ENCODE results near the gene TIAM1.

Gene TIAM1

GRCh38 chr21:31284797-31285397 is 59.2 kb downstream of the TIAM1 start:
- Histone ChIP-seq H2AFZ (ENCODE audit: insufficient read depth, low read length, poor library complexity) (no peak overlapping the region), H3K4ac (ENCODE audit: low read depth, low read length) (no peak overlapping the region), H3K27ac (ENCODE audit: low read depth, low read length) (no peak overlapping the region), H3K4me1 (ENCODE audit: control insufficient read depth in 1 of 2, insufficient read depth in 2 of 2, low read length in 2 of 2) (peaks cover 17 to 18% of the 10 kb centered on the region in 2 experiments), H2BK12ac (ENCODE audit: low read length) (no peak overlapping the region), H2AK5ac (ENCODE audit: low read length) (no peak overlapping the region), H4K8ac (ENCODE audit: low read depth, low read length) (no peak overlapping the region), H3K23ac (ENCODE audit: low read length) (no peak overlapping the region), H3K9ac (ENCODE audit: low read length) (no peak overlapping the region), H3K18ac (ENCODE audit: low read length) (no peak overlapping the region), H3K4me2 (ENCODE audit: low read length) (no peak overlapping the region), H3K14ac (ENCODE audit: low read length) (no peak overlapping the region), H3K27me3 (ENCODE audit: insufficient read depth, low read length) (no peaks in the 10 kb centered on the region), H3K4me3 (ENCODE audit: low read depth, low read length) (no peak overlapping the region), H3K36me3 (ENCODE audit: control insufficient read depth in 1 of 2, insufficient read depth in 2 of 2, low read length in 2 of 2) (no peaks in the 10 kb centered on the region), H4K12ac (ENCODE audit: low read depth, low read length) (no peak overlapping the region), H3K79me1 (ENCODE audit: low read length) (no peaks in the 10 kb centered on the region), H4K91ac (ENCODE audit: low read depth, low read length) (no peak overlapping the region), H3K79me2 (ENCODE audit: control insufficient read depth, insufficient read depth, low read length, poor library complexity) (peaks cover 2% of the 10 kb centered on the region), H2BK5ac (ENCODE audit: low read depth, low read length, poor library complexity) (no peak overlapping the region), H3K9me3 (ENCODE audit: insufficient read depth, low read depth, low read length) (no peaks in the 10 kb centered on the region), H2BK120ac (ENCODE audit: insufficient read depth, low read length, poor library complexity) (no peak overlapping the region)
- no peak for DNase-seq
- no CpG with 5 or more reads among the region's 5 CpGs for WGBS (ENCODE audit: extremely low coverage, insufficient coverage, insufficient read length)

DNA sequence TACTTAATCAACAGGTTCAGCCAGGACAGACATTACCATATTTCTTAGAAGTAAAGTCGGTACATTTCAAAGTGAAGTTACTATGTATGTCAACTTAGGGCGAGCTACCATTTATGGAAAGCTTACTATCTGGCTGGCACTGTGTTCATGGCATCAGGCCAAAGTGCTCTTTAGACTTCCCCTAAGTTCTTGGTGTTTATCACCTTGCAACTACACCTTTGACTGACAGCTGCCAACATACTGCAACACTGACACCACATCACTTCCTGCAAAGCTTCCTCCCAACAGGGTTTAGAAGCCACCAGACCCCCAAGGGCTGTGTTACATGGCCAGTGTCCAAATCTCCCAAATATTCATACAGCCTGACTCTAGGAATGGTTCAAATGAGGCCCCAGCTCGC is 61.0 kb downstream of the TIAM1 start:
- peaks cover 3% of the 10 kb centered on the region for H3K79me2 ChIP-seq (ENCODE audit: control insufficient read depth, insufficient read depth, low read length, poor library complexity)
- H3K4me2 ChIP-seq (ENCODE audit: low read length), result no peak overlapping the region
- H3K9ac ChIP-seq (ENCODE audit: low read length), result no peak overlapping the region
- no CpG with 5 or more reads among the region's 3 CpGs for WGBS (ENCODE audit: extremely low coverage, insufficient coverage, insufficient read length)
- H2AK5ac ChIP-seq (ENCODE audit: low read length), result no peak overlapping the region
- H2BK5ac ChIP-seq (ENCODE audit: low read depth, low read length, poor library complexity), result no peak overlapping the region
- no peak overlapping the region for H4K12ac ChIP-seq (ENCODE audit: low read depth, low read length)
- H3K4ac ChIP-seq (ENCODE audit: low read depth, low read length), result peak overlapping the region; percentile 80
- H3K27me3 ChIP-seq (ENCODE audit: insufficient read depth, low read length), result no peaks in the 10 kb centered on the region
- H4K8ac ChIP-seq (ENCODE audit: low read depth, low read length), result no peak overlapping the region
- no peak overlapping the region for H2AFZ ChIP-seq (ENCODE audit: insufficient read depth, low read length, poor library complexity)
- no peak overlapping the region for H3K14ac ChIP-seq (ENCODE audit: low read length)
- H3K4me3 ChIP-seq (ENCODE audit: low read depth, low read length), result no peak overlapping the region
- H3K79me1 ChIP-seq (ENCODE audit: low read length), result no peaks in the 10 kb centered on the region
- no peak overlapping the region for H3K27ac ChIP-seq (ENCODE audit: low read depth, low read length)
- no peak overlapping the region for H4K91ac ChIP-seq (ENCODE audit: low read depth, low read length)
- peaks cover 17 to 18% of the 10 kb centered on the region in 2 experiments for H3K4me1 ChIP-seq (ENCODE audit: control insufficient read depth in 1 of 2, insufficient read depth in 2 of 2, low read length in 2 of 2)
- H2BK120ac ChIP-seq (ENCODE audit: insufficient read depth, low read length, poor library complexity), result peak overlapping the region; percentile 24
- no peaks in the 10 kb centered on the region for H3K9me3 ChIP-seq (ENCODE audit: insufficient read depth, low read depth, low read length)
- H3K18ac ChIP-seq (ENCODE audit: low read length), result peak overlapping the region; percentile 51
- DNase-seq, result no peak
- no peak overlapping the region for H2BK12ac ChIP-seq (ENCODE audit: low read length)
- no peaks in the 10 kb centered on the region for H3K36me3 ChIP-seq (ENCODE audit: control insufficient read depth in 1 of 2, insufficient read depth in 2 of 2, low read length in 2 of 2)
- no peak overlapping the region for H3K23ac ChIP-seq (ENCODE audit: low read length)

- Histone ChIP-seq H3K4me3 (ENCODE audit: low read depth, low read length) (no peak overlapping the region), H4K91ac (ENCODE audit: low read depth, low read length) (no peak overlapping the region), H2AFZ (ENCODE audit: insufficient read depth, low read length, poor library complexity) (no peak overlapping the region), H2BK5ac (ENCODE audit: low read depth, low read length, poor library complexity) (no peak overlapping the region), H3K79me2 (ENCODE audit: control insufficient read depth, insufficient read depth, low read length, poor library complexity) (peaks cover 3% of the 10 kb centered on the region), H3K14ac (ENCODE audit: low read length) (no peak overlapping the region), H3K4ac (ENCODE audit: low read depth, low read length) (no peak overlapping the region), H3K27me3 (ENCODE audit: insufficient read depth, low read length) (no peaks in the 10 kb centered on the region), H4K8ac (ENCODE audit: low read depth, low read length) (no peak overlapping the region), H3K79me1 (ENCODE audit: low read length) (no peaks in the 10 kb centered on the region), H3K23ac (ENCODE audit: low read length) (no peak overlapping the region), H2BK120ac (ENCODE audit: insufficient read depth, low read length, poor library complexity) (no peak overlapping the region), H3K36me3 (ENCODE audit: control insufficient read depth in 1 of 2, insufficient read depth in 2 of 2, low read length in 2 of 2) (peaks cover 0 to 2% of the 10 kb centered on the region in 2 experiments), H3K27ac (ENCODE audit: low read depth, low read length) (no peak overlapping the region), H3K9me3 (ENCODE audit: insufficient read depth, low read depth, low read length) (no peaks in the 10 kb centered on the region), H2BK12ac (ENCODE audit: low read length) (no peak overlapping the region), H3K4me2 (ENCODE audit: low read length) (no peak overlapping the region), H3K9ac (ENCODE audit: low read length) (no peak overlapping the region), H3K4me1 (ENCODE audit: control insufficient read depth in 1 of 2, insufficient read depth in 2 of 2, low read length in 2 of 2) (peaks cover 17 to 18% of the 10 kb centered on the region in 2 experiments), H3K18ac (ENCODE audit: low read length) (no peak overlapping the region), H2AK5ac (ENCODE audit: low read length) (no peak overlapping the region), H4K12ac (ENCODE audit: low read depth, low read length) (no peak overlapping the region)
- peak; percentile 51 to 69 for DNase-seq
- no CpG with 5 or more reads among the region's 9 CpGs for WGBS (ENCODE audit: extremely low coverage, insufficient coverage, insufficient read length)
These were observed 61.9 kb downstream of the TIAM1 start for GRCh38 chr21:31282095-31282709.

DNA sequence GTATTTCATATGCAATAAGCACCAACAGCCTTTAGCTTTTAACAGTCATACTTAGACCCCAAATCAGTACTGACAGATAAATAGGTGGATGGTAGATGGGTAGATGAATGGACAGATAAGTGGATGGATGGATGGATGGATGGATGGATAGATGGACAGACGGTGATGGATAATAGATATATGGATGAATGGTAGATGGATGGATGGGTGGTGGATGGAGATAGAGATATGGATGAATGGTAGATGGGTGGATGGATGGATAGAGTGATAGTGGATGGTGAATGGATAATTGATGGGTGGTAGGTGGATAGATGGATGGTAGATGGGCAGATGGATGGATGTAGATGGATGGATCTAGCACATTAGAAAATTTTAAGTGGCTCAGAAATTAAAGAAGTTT is 62.5 kb downstream of the TIAM1 start:
- H3K23ac ChIP-seq (ENCODE audit: low read length), result no peak overlapping the region
- H3K4me1 ChIP-seq (ENCODE audit: control insufficient read depth in 1 of 2, insufficient read depth in 2 of 2, low read length in 2 of 2), result peaks cover 17 to 18% of the 10 kb centered on the region in 2 experiments
- peaks cover 0 to 2% of the 10 kb centered on the region in 2 experiments for H3K36me3 ChIP-seq (ENCODE audit: control insufficient read depth in 1 of 2, insufficient read depth in 2 of 2, low read length in 2 of 2)
- no peak overlapping the region for H2BK5ac ChIP-seq (ENCODE audit: low read depth, low read length, poor library complexity)
- no peak overlapping the region for H2AK5ac ChIP-seq (ENCODE audit: low read length)
- no peaks in the 10 kb centered on the region for H3K79me1 ChIP-seq (ENCODE audit: low read length)
- no peak overlapping the region for H3K9ac ChIP-seq (ENCODE audit: low read length)
- no peak overlapping the region for H3K4me3 ChIP-seq (ENCODE audit: low read depth, low read length)
- no peak overlapping the region for H2BK120ac ChIP-seq (ENCODE audit: insufficient read depth, low read length, poor library complexity)
- peaks cover 3% of the 10 kb centered on the region for H3K79me2 ChIP-seq (ENCODE audit: control insufficient read depth, insufficient read depth, low read length, poor library complexity)
- no peaks in the 10 kb centered on the region for H3K27me3 ChIP-seq (ENCODE audit: insufficient read depth, low read length)
- 100% methylated on average over 1 of the region's 1 CpG for WGBS (ENCODE audit: extremely low coverage, insufficient coverage, insufficient read length)
- H4K12ac ChIP-seq (ENCODE audit: low read depth, low read length), result no peak overlapping the region
- no peak for DNase-seq
- H2AFZ ChIP-seq (ENCODE audit: insufficient read depth, low read length, poor library complexity), result no peak overlapping the region
- H4K8ac ChIP-seq (ENCODE audit: low read depth, low read length), result no peak overlapping the region
- no peak overlapping the region for H3K14ac ChIP-seq (ENCODE audit: low read length)
- H3K27ac ChIP-seq (ENCODE audit: low read depth, low read length), result no peak overlapping the region
- no peak overlapping the region for H3K18ac ChIP-seq (ENCODE audit: low read length)
- H3K9me3 ChIP-seq (ENCODE audit: insufficient read depth, low read depth, low read length), result no peaks in the 10 kb centered on the region
- no peak overlapping the region for H3K4ac ChIP-seq (ENCODE audit: low read depth, low read length)
- no peak overlapping the region for H4K91ac ChIP-seq (ENCODE audit: low read depth, low read length)
- no peak overlapping the region for H3K4me2 ChIP-seq (ENCODE audit: low read length)
- H2BK12ac ChIP-seq (ENCODE audit: low read length), result no peak overlapping the region

Measured in trophoblast cell (in vitro differentiated cells and primary cell).